ENCODE results near the gene MRPS15.

Gene MRPS15

GRCh38 chr1:36464605-36465393, 615 bp upstream of the MRPS15 start:
- DNase-seq = no peak

- DNase-seq = no peak
Observed at GRCh38 chr1:36463463-36463802, 751 bp downstream of the MRPS15 start.

GRCh38 chr1:36458910-36459309, 5.3 kb downstream of the MRPS15 start:
- DNase-seq = no peak

GRCh38 chr1:36457691-36458090, 6.5 kb downstream of the MRPS15 start:
- DNase-seq = no peak

- no peak for DNase-seq
Observed at GRCh38 chr1:36456391-36456928, 7.7 kb downstream of the MRPS15 start.

DNA sequence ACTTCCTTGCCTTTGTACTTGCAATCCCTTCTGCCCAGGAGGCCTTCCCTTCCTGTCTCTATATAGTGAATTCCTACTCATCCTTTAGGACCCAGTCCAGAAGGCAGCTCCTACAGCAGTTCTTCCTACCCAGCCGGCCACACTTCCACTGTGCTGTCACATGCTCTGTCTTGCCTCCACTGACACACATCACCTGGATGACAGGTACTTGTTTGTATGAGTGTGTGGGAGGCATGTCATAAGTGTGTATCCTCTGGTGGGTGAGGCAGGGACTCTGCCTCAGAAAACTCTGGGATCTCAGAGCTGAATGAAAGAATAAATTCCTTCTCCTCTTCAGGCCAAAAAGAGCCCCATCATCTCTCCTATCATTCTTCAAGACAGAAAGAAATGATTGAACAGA, 8.8 kb downstream of the MRPS15 start:
- DNase-seq = no peak

- DNase-seq = no peak
Observed at GRCh38 chr1:36453600-36454388, 10.4 kb downstream of the MRPS15 start.

DNA sequence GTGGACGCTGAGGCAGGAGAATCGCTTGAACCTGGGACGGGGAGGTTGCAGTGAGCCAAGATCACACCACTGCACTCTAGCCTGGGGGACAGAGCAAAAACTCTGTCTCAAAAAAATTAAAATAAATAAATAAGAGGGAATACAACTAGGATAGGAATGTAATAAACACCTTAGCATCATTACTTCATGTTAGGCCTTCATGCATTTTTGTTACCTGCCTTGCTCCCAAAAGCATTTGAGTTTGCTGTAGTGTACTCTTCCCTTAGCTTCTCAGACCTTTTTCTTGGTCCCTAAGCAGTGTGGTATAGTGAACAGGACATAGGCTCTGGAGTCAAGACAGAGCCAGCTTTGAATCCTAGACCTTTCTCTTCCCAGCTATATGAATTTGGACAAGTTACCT, 11.1 kb downstream of the MRPS15 start:
- DNase-seq = no peak

- DNase-seq = no peak
Observed at GRCh38 chr1:36450919-36451305, 13.3 kb downstream of the MRPS15 start.

DNA sequence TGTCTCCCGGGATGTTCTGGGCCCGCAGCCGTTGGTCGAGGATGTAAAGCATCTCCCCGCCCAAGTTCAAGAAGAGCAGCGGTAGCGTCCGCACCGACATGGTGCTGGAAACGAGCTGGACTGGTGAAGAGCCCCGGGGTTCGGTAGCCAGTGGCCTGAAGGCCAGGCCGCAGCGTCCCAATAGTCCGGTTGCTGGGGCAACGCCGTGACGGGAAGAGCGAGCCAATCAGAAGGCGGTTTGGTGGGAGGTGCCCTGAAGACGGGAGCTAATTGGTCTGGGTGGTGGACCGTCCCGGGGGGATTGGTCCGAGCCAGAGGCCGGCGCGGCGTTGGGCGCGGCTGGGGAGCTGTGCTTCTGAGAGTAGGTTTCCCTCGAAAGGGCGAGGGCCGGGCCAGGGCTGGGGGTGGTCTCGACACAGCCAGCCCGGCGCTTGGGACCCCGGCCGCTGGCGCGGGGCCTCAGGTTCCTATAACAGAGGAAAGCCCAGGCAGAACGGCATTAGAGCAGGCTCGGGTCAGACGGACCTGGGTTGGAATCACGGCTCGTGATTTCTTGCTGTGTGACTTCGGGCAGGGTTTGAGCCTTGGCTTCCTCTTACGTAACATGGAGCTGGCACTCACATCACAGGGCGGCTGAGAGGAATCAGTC, 13.8 kb downstream of the MRPS15 start, which contains the start of gene OSCP1:
TSS of gene OSCP1 (minus strand) at position 182 of the 649 bp plus-strand sequence. CDS start at position 100, 82 bp downstream.
- DNase-seq = peak; percentile 97

DNA sequence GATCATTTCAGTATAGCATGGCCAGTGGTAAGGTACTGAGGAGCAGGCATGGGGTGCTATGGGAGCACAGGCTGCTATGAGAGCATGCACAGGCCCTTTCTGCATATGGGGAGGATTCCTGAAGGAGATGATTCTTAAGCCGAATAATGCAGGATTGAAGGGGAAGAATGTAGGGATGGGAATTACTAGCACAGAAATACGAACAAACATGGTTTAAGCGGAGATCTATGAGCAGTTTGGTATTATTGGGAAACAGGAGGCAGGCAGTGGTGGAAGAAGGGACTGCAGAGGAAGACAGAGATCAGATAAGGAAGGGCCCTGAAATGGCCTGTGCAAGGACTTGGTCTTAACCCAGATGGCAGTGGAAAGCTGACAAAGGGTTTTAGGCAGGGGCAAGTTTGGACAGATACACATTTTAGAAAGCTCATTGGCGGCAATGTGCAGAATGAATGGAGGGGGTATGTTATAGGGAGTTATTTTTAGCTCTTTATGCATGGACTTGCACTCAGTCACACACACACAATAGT, 15.6 kb downstream of the MRPS15 start:
- DNase-seq = no peak

GRCh38 chr1:36447450-36447849, 16.7 kb downstream of the MRPS15 start:
- DNase-seq = no peak

- DNase-seq = no peak
Observed at GRCh38 chr1:36446746-36447145, 17.4 kb downstream of the MRPS15 start.

DNA sequence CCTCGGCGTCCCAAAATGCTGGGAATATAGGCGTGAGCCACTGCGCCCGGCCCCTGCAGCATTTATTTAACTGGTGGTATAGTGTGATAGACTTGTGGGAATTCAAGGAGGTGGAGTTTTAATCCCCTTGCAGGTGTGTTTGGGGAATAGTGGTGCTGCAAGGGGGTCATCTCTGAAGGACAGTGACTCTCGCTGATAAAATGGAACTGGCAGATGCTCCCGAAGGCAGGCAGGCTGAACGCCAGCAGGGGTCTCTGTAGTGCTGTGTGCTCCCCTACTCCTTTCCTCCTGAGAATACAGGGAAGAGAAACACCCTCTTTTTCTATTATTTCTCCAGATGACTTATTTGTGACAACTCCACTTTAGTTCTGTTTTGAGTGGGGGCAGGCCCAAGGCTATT, 17.9 kb downstream of the MRPS15 start:
- DNase-seq = no peak

GRCh38 chr1:36443297-36443696, 20.9 kb downstream of the MRPS15 start:
- DNase-seq = no peak

DNA sequence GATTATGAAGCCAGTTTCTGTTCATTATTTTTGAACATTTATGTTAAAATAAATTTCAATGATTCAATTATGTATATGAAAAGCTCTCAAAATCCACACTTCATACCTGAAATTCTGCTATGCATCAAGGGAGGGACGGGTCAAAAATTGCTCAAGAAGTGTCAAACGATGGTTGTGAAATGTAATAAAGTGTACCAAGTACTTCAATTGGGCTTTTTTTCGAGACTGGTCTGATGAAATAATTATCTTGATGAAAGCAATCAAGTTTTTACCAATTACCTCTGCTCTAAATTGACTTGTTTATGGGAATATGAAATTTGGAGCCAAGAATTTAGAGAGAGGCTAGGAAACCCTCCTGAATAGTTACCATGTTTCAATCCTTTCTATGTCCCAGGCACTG, 21.8 kb downstream of the MRPS15 start:
- no peak for DNase-seq

DNA sequence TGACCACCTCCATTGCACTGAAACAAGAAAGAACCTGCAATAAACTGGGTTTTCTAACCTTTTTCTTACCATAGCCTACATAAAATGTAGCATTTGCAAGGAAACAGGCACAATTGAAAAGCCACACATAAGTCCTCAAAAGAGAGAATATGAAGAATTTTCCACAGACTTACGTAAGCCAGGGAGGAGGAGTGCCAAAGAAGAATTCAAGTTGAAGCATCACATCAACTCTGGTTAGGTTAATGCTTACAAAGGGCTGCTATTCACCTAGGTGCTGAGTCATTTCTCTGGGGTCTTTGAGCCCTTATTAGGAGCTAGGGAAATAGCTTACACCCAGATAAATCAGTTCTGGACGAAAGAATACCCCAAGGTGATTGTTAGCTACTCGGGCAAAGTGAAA, 23.5 kb downstream of the MRPS15 start:
- DNase-seq = no peak

DNA sequence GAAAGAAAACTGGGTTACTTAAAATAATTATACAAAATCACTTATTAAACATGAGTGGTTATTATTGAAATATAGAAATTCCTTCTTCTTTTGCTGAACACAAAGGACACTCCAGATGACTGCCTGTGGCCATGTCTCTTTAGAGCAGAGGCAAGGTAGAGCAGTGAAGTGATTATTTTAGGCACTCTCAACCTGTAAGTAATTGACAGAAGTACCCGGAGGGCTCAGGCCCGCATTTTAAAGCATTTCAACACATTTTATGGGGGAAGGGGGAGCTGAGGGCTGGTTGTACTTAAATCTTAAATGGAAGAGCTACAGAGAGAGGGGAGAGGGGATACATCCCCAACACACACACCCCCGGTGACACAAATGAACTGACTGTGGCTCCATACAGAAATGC, 24.1 kb downstream of the MRPS15 start:
- no peak for DNase-seq

- no peak for DNase-seq
Observed at GRCh38 chr1:36438715-36439114, 25.5 kb downstream of the MRPS15 start.

- no peak for DNase-seq
Observed at GRCh38 chr1:36436821-36437220, 27.4 kb downstream of the MRPS15 start.

DNA sequence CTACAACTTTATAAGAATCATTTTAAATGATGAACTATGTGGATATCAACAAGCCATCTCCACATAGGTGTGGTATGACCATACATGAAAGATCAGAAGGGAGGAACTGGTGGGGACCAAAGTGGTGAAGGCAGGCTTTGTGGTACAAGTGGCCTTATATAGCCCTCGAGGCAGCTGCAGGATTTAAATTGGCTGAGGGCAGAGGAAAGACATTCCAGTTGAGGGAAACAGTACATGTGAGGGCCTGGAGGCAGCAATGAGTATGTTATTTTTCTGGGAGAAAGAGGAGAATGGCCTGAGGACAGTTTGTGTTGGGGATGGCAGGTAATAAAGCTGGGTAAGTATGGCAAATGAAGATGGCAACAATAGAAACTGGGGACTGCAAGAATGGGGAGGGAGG, 31.1 kb downstream of the MRPS15 start:
- DNase-seq = no peak

- DNase-seq = no peak
Observed at GRCh38 chr1:36432616-36433015, 31.6 kb downstream of the MRPS15 start.

GRCh38 chr1:36425791-36426190, 38.4 kb downstream of the MRPS15 start:
- no peak for DNase-seq

Measured in right kidney (tissue), 1 donor.